HepG2 (cell line): Measurements from ENCODE around the gene CD300LG.

Experiments used
- CTCF ChIP-seq: sonication (generic); formaldehyde crosslinking; IDR thresholded peaks from 2 replicates; pipeline ENCODE4 v1.5.0; 2020; ENCODE audit warnings: mild to moderate bottlenecking, missing genetic modification reagents, moderate library complexity
- EP300 ChIP-seq, 3 experiments: sonication (generic) in 1 of 3; formaldehyde crosslinking in 1 of 3; IDR thresholded peaks; 2 replicates each; pipeline versions ENCODE4 v1.5.1 to v1.6.1; 2011 to 2020; ENCODE audit warnings: low read depth in 2 of 3, low read length in 2 of 3, borderline replicate concordance in 1 of 3, improper control_type of control experiment in 1 of 3, mild to moderate bottlenecking in 1 of 3, missing genetic modification reagents in 1 of 3, moderate library complexity in 1 of 3
- GATA4 ChIP-seq: sonication (generic); IDR thresholded peaks from 2 replicates; pipeline ENCODE4 v1.6.1; 2016; ENCODE audit warnings: antibody characterized with exemption, low read depth, borderline replicate concordance
- MAZ ChIP-seq, 2 experiments: sonication (generic) in 1 of 2; formaldehyde crosslinking in 1 of 2; IDR thresholded peaks; 2 replicates each; pipeline versions ENCODE4 v1.5.0 to v1.6.1; 2012 to 2020; ENCODE audit warnings: low read depth in 2 of 2, mild to moderate bottlenecking in 2 of 2, borderline replicate concordance in 1 of 2, improper control_type of control experiment in 1 of 2, low read length in 1 of 2, missing genetic modification reagents in 1 of 2, moderate library complexity in 1 of 2
- NCOR1 ChIP-seq: fragments of 200-600 bp; sonication (generic); IDR thresholded peaks from 2 replicates; pipeline ENCODE4 v1.7.0; 2017; ENCODE audit warnings: antibody characterized with exemption, low read length, borderline replicate concordance
- TCF7 ChIP-seq: sonication (generic); IDR thresholded peaks from 2 replicates; pipeline ENCODE4 v1.6.1; 2016; ENCODE audit warnings: antibody characterized with exemption, low read depth
- ZNF547 ChIP-seq: sonication (generic); formaldehyde crosslinking; IDR thresholded peaks from 2 replicates; pipeline ENCODE4 v1.5.1; 2020; ENCODE audit warnings: mild to moderate bottlenecking, missing genetic modification reagents
- TF ChIP-seq, protein P1 (sequence below): sonication (generic); formaldehyde crosslinking; IDR thresholded peaks from 2 replicates; pipeline ENCODE4 v1.4.0; 2020; ENCODE audit warnings: missing genetic modification reagents

- TF ChIP-seq CTCF (no peak), EP300 (IDR thresholded peaks at IDR 0.05; ENCODE audit: low read depth in 2 of 2, low read length in 2 of 2) (no peak), EP300 (CRISPR knock-in tag; IDR thresholded peaks at IDR 0.05; ENCODE audit: borderline replicate concordance) (no peak), MAZ (IDR thresholded peaks at IDR 0.05; ENCODE audit: borderline replicate concordance, low read depth, low read length) (no peak), MAZ (CRISPR knock-in tag; IDR thresholded peaks at IDR 0.05; ENCODE audit: low read depth) (no peak), TCF7 (no peak), NCOR1 (no peak), GATA4 (no peak), ZNF547 (no peak)
- TF ChIP-seq, protein P1, sequence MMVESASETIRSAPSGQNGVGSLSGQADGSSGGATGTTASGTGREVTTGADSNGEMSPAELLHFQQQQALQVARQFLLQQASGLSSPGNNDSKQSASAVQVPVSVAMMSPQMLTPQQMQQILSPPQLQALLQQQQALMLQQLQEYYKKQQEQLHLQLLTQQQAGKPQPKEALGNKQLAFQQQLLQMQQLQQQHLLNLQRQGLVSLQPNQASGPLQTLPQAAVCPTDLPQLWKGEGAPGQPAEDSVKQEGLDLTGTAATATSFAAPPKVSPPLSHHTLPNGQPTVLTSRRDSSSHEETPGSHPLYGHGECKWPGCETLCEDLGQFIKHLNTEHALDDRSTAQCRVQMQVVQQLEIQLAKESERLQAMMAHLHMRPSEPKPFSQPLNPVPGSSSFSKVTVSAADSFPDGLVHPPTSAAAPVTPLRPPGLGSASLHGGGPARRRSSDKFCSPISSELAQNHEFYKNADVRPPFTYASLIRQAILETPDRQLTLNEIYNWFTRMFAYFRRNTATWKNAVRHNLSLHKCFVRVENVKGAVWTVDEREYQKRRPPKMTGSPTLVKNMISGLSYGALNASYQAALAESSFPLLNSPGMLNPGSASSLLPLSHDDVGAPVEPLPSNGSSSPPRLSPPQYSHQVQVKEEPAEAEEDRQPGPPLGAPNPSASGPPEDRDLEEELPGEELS, result no peak
These were observed 45.6 kb downstream of the CD300LG start for GRCh38 chr17:43892647-43892952.
